Neural crest cell (in vitro differentiated cells): Measurements from ENCODE around the gene LAMA1. TPM values are rescaled to one million over a fixed set of nuclear protein-coding genes. Genes with fewer than 3 reads are reported as not detected.

Experiments used
- DNase-seq: peaks from one replicate; pipeline ENCODE4 v3.0.0; 2021; ENCODE audit warnings: low read depth, mixed read lengths, low spot score
- H3K27ac Mint-ChIP-seq: one replicate; pipeline ENCODE4 v1.8.0; 2021; ENCODE audit warnings: mild to moderate bottlenecking, mixed read lengths; ENCODE audit not compliant: unreplicated experiment
- H3K27me3 Mint-ChIP-seq: 2 replicates; pipeline ENCODE4 v1.8.0; 2021; ENCODE audit warnings: low read depth, mild to moderate bottlenecking, mixed read lengths
- H3K36me3 Mint-ChIP-seq: 2 replicates; pipeline ENCODE4 v1.8.0; 2021; ENCODE audit warnings: low read depth, mild to moderate bottlenecking, mixed read lengths
- H3K4me1 Mint-ChIP-seq: 2 replicates; pipeline ENCODE4 v1.8.0; 2021; ENCODE audit warnings: mixed read lengths
- H3K4me3 Mint-ChIP-seq: one replicate; pipeline ENCODE4 v1.8.0; 2021; ENCODE audit warnings: mild to moderate bottlenecking, mixed read lengths
- H3K9me3 Mint-ChIP-seq: 2 replicates; pipeline ENCODE4 v1.8.0; 2021; ENCODE audit warnings: mixed read lengths
- long read RNA-seq: library from polyadenylated mRNA; unstranded; transcript quantifications from one replicate; pipeline ENCODE4 v2.0.0, GENCODE V29; 2020
- total RNA-seq: library from RNA; stranded (reverse); gene quantifications from 2 replicates; pipeline ENCODE4 v1.2.1, GENCODE V29; 2021
- TF ChIP-seq, protein P1 (sequence below): fragments of 200-600 bp; sonication (generic); conservative IDR thresholded peaks from 2 replicates; pipeline ENCODE4 v1.5.0; 2021; ENCODE audit warnings: antibody characterized with exemption, mild to moderate bottlenecking

LAMA1 gene, protein sequence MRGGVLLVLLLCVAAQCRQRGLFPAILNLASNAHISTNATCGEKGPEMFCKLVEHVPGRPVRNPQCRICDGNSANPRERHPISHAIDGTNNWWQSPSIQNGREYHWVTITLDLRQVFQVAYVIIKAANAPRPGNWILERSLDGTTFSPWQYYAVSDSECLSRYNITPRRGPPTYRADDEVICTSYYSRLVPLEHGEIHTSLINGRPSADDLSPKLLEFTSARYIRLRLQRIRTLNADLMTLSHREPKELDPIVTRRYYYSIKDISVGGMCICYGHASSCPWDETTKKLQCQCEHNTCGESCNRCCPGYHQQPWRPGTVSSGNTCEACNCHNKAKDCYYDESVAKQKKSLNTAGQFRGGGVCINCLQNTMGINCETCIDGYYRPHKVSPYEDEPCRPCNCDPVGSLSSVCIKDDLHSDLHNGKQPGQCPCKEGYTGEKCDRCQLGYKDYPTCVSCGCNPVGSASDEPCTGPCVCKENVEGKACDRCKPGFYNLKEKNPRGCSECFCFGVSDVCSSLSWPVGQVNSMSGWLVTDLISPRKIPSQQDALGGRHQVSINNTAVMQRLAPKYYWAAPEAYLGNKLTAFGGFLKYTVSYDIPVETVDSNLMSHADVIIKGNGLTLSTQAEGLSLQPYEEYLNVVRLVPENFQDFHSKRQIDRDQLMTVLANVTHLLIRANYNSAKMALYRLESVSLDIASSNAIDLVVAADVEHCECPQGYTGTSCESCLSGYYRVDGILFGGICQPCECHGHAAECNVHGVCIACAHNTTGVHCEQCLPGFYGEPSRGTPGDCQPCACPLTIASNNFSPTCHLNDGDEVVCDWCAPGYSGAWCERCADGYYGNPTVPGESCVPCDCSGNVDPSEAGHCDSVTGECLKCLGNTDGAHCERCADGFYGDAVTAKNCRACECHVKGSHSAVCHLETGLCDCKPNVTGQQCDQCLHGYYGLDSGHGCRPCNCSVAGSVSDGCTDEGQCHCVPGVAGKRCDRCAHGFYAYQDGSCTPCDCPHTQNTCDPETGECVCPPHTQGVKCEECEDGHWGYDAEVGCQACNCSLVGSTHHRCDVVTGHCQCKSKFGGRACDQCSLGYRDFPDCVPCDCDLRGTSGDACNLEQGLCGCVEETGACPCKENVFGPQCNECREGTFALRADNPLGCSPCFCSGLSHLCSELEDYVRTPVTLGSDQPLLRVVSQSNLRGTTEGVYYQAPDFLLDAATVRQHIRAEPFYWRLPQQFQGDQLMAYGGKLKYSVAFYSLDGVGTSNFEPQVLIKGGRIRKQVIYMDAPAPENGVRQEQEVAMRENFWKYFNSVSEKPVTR (N-terminal part only)
- 96.1 and 102 TPM in 2 replicates for total RNA-seq
- long read RNA-seq, partial matches to known transcripts, result 39 of 44 reads
- long read RNA-seq, other reads (novel, unspliced or antisense), result 5 of 44 reads

DNA sequence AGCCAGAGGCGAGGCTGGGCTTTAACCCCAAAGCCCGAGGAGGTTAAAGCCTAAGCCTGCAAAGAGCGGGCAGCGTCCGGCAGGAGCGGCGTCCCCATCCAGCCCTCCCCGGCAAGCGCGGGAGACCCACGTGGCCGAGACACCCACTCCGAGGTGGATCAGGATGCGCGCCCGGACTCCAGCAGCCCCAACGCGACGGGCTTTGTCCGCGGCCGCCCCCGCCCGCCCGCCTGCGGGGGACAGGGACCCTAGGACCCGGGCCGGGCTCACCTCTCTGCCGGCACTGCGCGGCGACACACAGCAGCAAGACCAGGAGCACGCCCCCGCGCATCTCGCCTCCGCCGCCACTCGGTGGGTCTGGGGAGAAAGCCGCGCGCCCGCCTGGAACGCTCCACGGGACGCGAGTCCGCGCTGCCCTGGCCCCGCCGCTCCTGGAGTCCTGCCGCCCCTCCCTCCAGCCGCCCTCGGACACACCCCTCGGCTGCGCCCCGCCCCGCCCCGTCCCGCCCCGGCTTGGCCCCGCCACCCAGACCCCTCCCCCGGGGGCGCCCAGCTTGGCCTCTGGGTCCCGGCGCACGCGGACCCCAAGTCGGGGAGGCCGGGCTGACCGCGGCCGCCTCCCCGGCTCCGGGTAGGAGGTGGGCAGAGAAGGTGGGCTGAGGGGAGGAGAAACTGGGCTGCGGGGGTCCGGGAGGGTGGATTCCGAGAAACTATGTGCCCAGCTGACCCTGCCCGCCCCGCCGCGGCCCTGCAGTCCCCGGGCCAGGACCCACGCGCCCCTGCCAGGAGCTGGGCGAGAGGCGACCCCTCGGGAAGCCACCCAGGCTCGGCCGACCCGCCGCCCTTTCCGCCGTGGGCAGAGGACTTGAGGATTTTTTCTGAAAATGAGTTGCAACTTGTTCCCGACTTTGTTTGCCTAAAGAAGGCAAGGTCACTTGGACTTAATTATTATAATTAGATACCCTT lies at the start of gene LAMA1:
Gene LAMA1, minus strand, starts transcription at position 408 of the 966 bp plus-strand sequence. Its CDS starts 77 bp downstream, at position 331.
- DNase-seq, result peak; percentile 73
- Mint-ChIP-seq H3K4me3 (peak within 1 kb of the TSS; percentile 92), H3K27ac (peak within 1 kb of the TSS; percentile 90), H3K9me3 (peaks cover 7% of the 10 kb centered on the region), H3K36me3 (peaks cover 19% of the 10 kb centered on the region), H3K27me3 (no peaks in the 10 kb centered on the region), H3K4me1 (peaks cover 33% of the 10 kb centered on the region)
- TF ChIP-seq, protein P1, sequence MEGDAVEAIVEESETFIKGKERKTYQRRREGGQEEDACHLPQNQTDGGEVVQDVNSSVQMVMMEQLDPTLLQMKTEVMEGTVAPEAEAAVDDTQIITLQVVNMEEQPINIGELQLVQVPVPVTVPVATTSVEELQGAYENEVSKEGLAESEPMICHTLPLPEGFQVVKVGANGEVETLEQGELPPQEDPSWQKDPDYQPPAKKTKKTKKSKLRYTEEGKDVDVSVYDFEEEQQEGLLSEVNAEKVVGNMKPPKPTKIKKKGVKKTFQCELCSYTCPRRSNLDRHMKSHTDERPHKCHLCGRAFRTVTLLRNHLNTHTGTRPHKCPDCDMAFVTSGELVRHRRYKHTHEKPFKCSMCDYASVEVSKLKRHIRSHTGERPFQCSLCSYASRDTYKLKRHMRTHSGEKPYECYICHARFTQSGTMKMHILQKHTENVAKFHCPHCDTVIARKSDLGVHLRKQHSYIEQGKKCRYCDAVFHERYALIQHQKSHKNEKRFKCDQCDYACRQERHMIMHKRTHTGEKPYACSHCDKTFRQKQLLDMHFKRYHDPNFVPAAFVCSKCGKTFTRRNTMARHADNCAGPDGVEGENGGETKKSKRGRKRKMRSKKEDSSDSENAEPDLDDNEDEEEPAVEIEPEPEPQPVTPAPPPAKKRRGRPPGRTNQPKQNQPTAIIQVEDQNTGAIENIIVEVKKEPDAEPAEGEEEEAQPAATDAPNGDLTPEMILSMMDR, result no peak

DNA sequence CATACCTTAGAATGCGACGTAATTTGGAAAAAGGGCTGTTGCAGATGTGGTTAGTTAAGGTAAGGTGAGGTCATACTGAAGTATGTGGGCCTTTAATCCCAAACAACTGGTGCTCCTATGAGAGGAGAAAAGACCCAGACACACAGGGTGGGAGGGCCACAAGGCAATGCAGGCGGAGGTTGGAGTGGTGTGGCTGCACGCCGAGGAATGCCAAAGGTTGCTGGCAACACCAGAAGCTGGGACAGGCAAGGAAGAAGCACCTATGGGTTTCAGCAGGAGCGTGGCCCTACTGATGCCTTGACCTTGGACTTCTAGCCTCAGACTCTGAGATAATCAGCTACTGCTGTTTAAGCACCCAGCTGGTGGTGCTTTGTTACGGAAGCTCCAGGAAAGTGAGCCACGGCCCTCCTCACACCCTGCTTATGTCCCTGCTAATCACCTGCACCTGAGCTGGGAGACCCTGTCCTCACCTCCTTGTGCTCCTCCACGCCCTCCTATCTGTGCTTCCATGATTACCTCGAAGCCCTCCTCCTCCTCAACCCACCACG lies 48.3 kb upstream of the LAMA1 start:
- Mint-ChIP-seq H3K4me1 (peaks cover 6% of the 10 kb centered on the region), H3K4me3 (no peak overlapping the region), H3K27me3 (no peaks in the 10 kb centered on the region), H3K9me3 (no peaks in the 10 kb centered on the region), H3K27ac (no peak overlapping the region), H3K36me3 (no peaks in the 10 kb centered on the region)
- no peak for DNase-seq
- TF ChIP-seq, protein P1, result no peak

DNA sequence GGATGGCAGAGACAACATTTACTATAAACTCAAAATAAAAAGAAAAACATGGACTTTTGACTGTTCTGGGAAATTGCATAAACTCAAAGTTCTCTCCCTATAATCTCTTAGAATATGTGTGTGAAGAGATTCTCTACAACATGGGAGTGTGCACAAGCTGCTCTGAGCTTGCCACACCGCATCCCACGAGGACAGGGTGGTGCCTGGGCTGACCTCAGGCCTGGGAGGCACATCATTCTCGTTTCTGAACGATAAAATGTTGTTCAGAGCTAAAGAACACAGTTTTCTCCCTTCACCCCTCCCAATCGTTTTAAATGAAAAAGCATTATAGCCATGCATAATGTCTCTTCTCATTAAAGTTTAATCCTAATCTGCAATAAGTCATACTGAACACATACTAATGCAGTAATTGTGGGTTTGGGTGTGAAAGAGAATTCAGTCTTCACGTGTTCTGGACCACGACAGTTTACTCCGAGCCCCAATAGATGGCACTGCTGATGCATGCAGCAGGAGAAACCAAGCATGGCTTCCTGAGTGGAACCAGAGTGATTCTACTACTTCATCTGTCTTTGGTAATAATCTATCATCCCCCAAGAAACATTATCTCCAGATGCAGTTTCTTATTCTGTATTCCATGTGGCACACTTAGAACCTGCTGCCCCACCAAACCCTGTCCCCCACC lies 46.9 kb upstream of the LAMA1 start:
- Mint-ChIP-seq H3K4me3 (no peak overlapping the region), H3K36me3 (no peaks in the 10 kb centered on the region), H3K9me3 (no peaks in the 10 kb centered on the region), H3K27me3 (no peaks in the 10 kb centered on the region), H3K27ac (no peak overlapping the region), H3K4me1 (peaks cover 6% of the 10 kb centered on the region)
- TF ChIP-seq, protein P1, result peak; percentile 33
- no peak for DNase-seq

DNA sequence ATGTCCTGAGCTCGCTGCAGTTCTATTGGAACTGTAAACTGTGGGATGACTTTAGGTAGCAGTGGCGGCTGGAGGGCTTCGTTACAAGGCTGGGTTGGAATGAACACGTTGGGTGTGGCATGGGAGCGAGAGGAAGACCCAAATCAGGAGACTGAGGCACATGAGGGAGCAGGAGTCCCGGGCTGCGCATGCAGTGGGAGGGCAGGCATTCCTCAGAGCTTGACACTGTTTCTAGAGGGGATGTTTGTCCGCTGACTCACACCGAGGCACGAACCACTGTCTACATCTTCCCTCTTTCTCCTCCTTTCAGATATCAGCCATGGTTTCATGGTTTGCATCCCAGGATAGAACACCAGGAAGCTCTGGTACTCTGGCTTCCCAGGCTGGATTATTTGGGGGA lies 40.6 kb upstream of the LAMA1 start:
- DNase-seq, result no peak
- no peak overlapping the region for H3K4me3 Mint-ChIP-seq
- H3K36me3 Mint-ChIP-seq, result no peaks in the 10 kb centered on the region
- no peaks in the 10 kb centered on the region for H3K4me1 Mint-ChIP-seq
- TF ChIP-seq, protein P1, result no peak
- H3K9me3 Mint-ChIP-seq, result no peaks in the 10 kb centered on the region
- H3K27me3 Mint-ChIP-seq, result no peaks in the 10 kb centered on the region
- H3K27ac Mint-ChIP-seq, result no peak overlapping the region
